Measurements from ENCODE around the gene SRGN. TPM values are rescaled to one million over a fixed set of nuclear protein-coding genes. Genes with fewer than 3 reads are reported as not detected.

Gene SRGN
- total and polyA plus RNA-seq, 10 of the 15 experiments (the other 5 are each of a cell fraction or from before 2014, with no cell fraction given) = 382 to 2,414 (median 885) TPM

- Histone ChIP-seq H3K4me3 (peak overlapping the region; percentile 29; the same call in 1 of the 2 replicates), H3K4me1 (ENCODE audit: control insufficient read depth, insufficient read depth, low read length) (peaks cover 14% of the 10 kb centered on the region), H3K79me2 (ENCODE audit: control insufficient read depth, insufficient read depth, low read length) (peaks cover 90% of the 10 kb centered on the region), H2AFZ (ENCODE audit: control insufficient read depth, low read depth, low read length) (no peak overlapping the region), H3K36me3 (ENCODE audit: control insufficient read depth in 2 of 2, insufficient read depth in 2 of 2, low read length in 1 of 2) (peaks cover 15 to 50% of the 10 kb centered on the region in 2 experiments), H3K27me3 (replicated peaks in 1 of 2; ENCODE audit: control insufficient read depth in 2 of 2, insufficient read depth in 2 of 2, low read length in 1 of 2) (no peaks in the 10 kb centered on the region), H3K9me3 (replicated peaks; ENCODE audit: control insufficient read depth, insufficient read depth, low read length) (no peaks in the 10 kb centered on the region), H4K20me1 (ENCODE audit: control insufficient read depth, insufficient read depth) (peaks cover 16% of the 10 kb centered on the region), H3K9ac (ENCODE audit: control insufficient read depth, insufficient read depth, low read length) (no peak overlapping the region), H3K27ac (ENCODE audit: control insufficient read depth, insufficient read depth) (no peak overlapping the region), H3K4me2 (ENCODE audit: control insufficient read depth, insufficient read depth) (no peak overlapping the region)
- in situ Hi-C loops (cut with MboI) (loop anchor here (10.0 kb wide), 1 partner anchor 93 kb away; no protein-coding TSS in a partner anchor), intact Hi-C loops (cut with micrococcal nuclease; ENCODE audit: unreplicated experiment) (no loop called here)
- ChIA-PET CTCF (interaction anchor here (11.1 kb wide), 1 partner anchor 90 kb away, joined by 272 read pairs; no protein-coding TSS in a partner anchor), POLR2A (interaction anchor here (1.0 to 13.2 kb wide), 4 partner anchors 24 to 90 kb away, joined by 3 to 312 read pairs (median 51); no protein-coding TSS in a partner anchor), SMC1A (ENCODE audit: uncharacterized antibody, unreplicated experiment) (interaction anchor here (1.0 to 16.6 kb wide), 6 partner anchors 28 to 88 kb away, joined by 3 to 355 read pairs (median 41); no protein-coding TSS in a partner anchor), RAD21 (ENCODE audit: unreplicated experiment) (interaction anchor here (1.3 to 18.9 kb wide), 4 partner anchors 10 to 90 kb away, joined by 3 to 544 read pairs (median 128); partner anchors contain the start of gene SRGN)
- FAIRE-seq (no peak), ATAC-seq (no peak), DNase-seq (ENCODE audit: low read depth, low spot score) (no peak)
- no TSS peak for BruUV-seq (replicated peaks)
- 82% methylated on average over 4 of the region's 4 CpGs for WGBS (ENCODE audit: insufficient coverage, insufficient replicate concordance, low lambda C conversion rate, missing lambda C conversion rate)
- TF ChIP-seq BHLHE40 (IDR thresholded peaks at IDR 0.05; ENCODE audit: borderline replicate concordance in 1 of 2, low read depth in 2 of 2, low read length in 1 of 2) (no peak), SREBF1 (IDR thresholded peaks at IDR 0.05; ENCODE audit: low read length) (no peak), CHD2 (IDR thresholded peaks at IDR 0.05; ENCODE audit: borderline replicate concordance, low read depth, low read length) (no peak), EGR1 (IDR thresholded peaks at IDR 0.05; ENCODE audit: borderline replicate concordance in 1 of 2, low read depth in 2 of 2, low read length in 2 of 2) (no peak), MTA2 (IDR thresholded peaks at IDR 0.05; ENCODE audit: low read depth) (no peak), CHD4 (IDR thresholded peaks at IDR 0.05) (no peak), ZNF217 (IDR thresholded peaks at IDR 0.05) (no peak), EED (IDR thresholded peaks at IDR 0.05; ENCODE audit: low read depth) (no peak), STAT1 (conservative IDR thresholded peaks at IDR 0.05) (no peak), HSF1 (IDR thresholded peaks at IDR 0.05; ENCODE audit: low read depth, low read length) (no peak)
Observed at GRCh38 chr10:69097729-69098128, 9.8 kb downstream of the SRGN start.

Data from GM12878 (cell line).